HL-60/S4 treated with phorbol 12-myristate 13-acetate at 8.2 ng/mL for 4 days and 3 days (cell line): ENCODE data around the gene FAM170B.

Experiments used
- in situ Hi-C: fragments of 300-500 bp; cut with MboI; formaldehyde crosslinking; loops from 2 replicates; pipeline ENCODE4 v1.15.0; 2022; ENCODE audit warnings: low sequenced_read_pairs

The FAM170B gene

GRCh38 chr10:49128854-49129253 is 5.0 kb downstream of the FAM170B start:
- in situ Hi-C loops, result no loop called here

DNA sequence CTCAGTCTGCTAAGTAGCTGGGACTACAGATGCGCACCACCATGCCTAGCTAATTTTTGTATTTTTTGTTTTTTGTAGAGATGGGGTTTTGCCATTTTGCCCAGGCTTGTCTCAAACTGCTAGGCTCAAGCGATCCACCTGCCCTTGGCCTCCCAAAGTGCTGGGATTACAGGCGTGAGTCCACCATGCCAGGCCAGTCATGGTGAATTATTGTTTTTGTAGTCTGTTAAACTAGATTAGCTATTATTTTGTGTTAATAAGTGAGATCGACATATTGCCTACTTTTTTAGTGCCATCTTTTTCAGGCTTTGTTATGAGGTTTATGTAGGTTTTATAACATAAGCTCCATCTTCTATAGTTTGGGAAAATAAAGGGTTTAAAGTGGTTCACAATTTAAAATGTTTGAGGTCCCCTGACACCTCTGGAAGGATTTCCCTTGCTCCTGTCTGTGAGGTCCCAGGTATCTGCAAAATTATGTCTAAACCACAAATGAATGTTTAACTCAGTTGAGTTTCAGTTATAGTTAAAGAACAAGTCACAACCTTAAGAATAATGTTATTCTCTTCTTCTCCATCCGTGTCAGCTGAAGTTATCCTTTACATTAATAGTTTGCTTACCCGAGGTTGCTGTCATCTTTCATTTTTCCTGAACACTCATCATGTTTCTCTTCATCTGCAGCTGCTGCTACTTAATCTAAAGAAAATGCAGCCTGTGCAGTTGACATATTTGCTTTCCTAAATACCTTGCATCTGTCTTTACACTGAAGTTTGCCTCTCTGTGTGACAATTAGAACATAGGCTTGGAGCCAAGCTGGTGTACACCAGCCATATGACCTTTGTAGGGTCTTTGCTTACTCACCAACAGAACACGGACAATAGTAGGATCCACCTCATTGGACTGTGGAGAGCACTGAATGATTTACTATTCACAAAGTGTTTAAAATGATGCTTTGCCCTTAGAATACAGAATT is 9.6 kb downstream of the FAM170B start:
- in situ Hi-C loops, result no loop called here

DNA sequence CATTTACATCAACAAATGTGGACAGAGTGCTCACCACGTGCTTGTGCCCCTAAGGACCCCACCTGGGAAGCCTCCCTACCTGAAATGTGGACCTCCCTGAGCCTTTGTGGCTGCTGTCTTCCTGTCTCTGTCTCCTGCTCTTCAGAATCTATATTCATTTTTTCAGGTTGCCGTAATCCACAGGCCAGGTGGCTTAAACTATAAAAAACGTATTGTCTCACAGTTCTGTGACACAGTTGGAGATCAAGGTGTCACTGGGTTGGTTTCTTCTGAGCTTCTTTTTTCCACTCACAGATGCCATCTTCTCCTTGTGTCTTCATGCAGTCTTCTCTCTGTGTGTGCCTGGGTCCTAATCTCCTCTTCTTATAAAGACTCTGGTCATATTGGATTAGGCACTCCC is 12.9 kb downstream of the FAM170B start:
- in situ Hi-C loops, result no loop called here

GRCh38 chr10:49119746-49120145 is 14.1 kb downstream of the FAM170B start:
- in situ Hi-C loops, result no loop called here

- in situ Hi-C loops, result no loop called here
Measured at GRCh38 chr10:49118430-49119074, 15.3 kb downstream of the FAM170B start.

- in situ Hi-C loops, result no loop called here
Measured at GRCh38 chr10:49117376-49118070, 16.3 kb downstream of the FAM170B start.

- in situ Hi-C loops, result no loop called here
Measured at GRCh38 chr10:49116509-49117375, 17.1 kb downstream of the FAM170B start.

GRCh38 chr10:49115796-49116508 is 17.9 kb downstream of the FAM170B start:
- in situ Hi-C loops, result no loop called here

GRCh38 chr10:49115015-49115795 is 18.6 kb downstream of the FAM170B start, which contains the start of gene VSTM4:
VSTM4 (minus strand) TSS chr10:49115522; CDS start chr10:49115485, 37 bp downstream.
- in situ Hi-C loops, result no loop called here

DNA sequence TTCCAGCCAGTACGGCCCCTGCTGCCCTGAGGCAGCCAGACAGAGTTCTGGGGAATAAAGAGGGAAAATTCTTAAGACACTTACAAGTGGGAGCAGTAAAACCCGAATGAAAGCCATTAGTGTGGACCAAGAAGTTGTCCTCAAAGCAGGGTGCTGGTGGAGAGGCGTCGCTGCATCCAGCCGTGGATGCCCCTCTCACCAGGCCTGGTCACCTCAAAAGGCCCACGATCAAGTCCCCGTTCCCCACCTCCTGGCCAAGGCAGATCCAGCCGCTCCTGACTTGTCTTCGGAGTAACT is 19.2 kb downstream of the FAM170B start:
- in situ Hi-C loops, result no loop called here

GRCh38 chr10:49113741-49114141 is 20.1 kb downstream of the FAM170B start:
- in situ Hi-C loops, result no loop called here

DNA sequence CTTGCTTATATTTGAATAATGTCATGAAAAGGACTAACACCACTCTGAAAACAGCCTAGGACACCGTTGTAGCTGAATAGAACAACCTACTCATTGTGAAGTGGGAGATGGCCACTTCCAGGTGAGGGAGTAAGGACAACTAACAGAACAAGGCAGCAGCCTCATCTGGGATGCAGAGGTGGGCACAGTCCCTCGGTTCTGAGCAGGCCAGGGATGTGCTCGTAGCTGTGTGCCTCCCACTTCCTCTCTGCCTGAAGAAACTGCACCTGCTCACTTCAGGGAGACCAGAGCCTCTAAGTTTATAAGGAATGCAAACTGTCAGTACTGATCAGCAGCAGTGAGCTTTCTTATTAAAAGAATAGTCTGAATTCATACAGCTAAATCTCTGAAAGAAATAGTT is 21.0 kb downstream of the FAM170B start:
- in situ Hi-C loops, result no loop called here

DNA sequence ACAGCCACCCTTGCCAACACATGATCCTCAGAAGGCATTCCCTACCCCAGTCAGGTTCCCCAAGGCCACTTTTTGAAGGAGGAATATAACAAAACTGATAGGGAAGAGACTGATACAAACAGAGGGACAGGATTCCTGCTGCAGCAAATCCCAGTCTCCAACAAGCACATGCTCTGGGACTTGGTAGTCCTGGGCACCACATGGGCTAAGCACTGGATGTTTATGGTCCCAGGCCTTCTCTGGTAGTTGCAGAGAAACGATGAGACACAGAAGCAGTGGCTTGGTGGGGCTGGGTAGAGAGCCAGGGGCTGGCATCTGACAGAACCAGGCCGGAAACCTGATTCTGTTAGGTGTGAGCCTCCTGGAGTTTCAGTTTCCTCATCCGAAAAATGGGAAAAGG is 21.7 kb downstream of the FAM170B start:
- in situ Hi-C loops, result no loop called here

- in situ Hi-C loops, result no loop called here
Measured at GRCh38 chr10:49111320-49111698, 22.5 kb downstream of the FAM170B start.

GRCh38 chr10:49110684-49111319 is 23.0 kb downstream of the FAM170B start:
- in situ Hi-C loops, result no loop called here

DNA sequence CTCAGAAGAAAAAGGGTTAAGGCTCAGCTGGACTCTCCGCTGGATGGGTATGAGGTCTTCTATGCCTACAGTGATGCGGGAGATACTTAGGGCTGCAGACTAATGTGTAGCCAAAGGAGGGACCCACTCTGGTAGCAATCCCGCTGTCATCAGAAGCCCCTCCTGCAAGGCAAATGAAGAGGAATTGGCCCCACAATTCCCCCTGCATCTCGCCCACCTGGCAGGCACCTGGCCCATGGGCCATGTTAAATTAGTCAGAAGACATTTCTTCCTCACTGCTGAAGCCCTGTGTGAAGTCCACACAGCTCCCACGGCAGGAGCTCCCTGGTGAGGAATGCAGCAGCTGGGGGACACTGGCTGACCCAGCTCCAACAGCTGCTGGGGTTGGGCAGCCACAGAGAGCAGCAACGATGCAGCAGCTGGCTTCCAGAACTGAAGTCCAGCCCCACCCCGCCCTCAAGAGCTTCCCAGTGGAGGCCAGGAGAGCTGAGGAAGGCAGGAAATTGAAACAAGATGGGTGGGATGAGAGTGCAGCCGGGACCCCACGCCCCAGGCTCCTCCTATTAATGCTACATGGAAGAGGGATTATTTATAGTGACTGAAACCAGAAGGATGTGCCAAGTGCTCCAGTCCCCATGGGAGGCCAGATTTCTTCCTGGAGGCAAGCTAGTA is 24.0 kb downstream of the FAM170B start:
- in situ Hi-C loops, result no loop called here

DNA sequence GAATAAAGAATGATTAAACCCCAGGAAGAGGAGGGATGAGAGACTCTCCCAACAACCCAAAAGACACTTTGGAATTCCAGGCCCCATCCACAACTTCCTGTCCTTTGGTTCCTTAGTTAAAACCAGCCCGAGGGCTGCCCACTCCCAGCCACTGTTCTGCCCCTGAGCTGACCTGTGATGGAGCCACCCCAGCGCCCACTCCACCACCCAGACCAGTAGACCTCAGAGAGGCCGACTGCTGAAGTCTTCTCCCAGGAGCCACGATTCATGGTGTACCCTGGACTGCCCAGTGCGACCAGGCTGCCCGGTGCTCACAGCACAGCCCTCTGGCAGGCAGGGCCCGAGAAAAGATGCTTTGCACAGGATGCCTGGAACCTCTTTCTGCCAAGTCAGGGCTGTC is 25.2 kb downstream of the FAM170B start:
- in situ Hi-C loops, result no loop called here

DNA sequence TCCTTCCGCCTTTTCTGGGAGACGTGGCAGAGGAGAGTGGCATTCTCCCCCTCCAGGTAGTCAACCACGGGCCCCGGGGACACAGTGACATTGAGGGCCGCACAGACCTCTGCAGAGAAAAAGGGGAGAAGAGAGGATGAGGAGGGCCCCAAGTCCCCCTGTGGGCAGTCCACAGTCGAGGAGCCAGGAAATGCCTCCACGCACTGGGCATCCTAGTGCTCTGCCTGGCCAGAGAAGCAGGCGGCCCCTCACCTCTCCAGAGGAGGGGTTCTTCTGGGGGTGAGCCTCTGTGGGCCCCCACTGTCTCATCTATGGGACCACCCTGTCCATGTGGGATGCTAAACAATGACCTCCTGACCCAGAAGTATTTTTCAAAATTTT is 25.9 kb downstream of the FAM170B start:
- in situ Hi-C loops, result no loop called here
